ENCODE measurements around the gene ERBIN. TPM values are rescaled to one million over a fixed set of nuclear protein-coding genes. Genes with fewer than 3 reads are reported as not detected.

Gene ERBIN
- total and polyA plus RNA-seq, 10 of the 15 experiments (the other 5 are each of a cell fraction or from before 2014, with no cell fraction given): 9.5 to 91.1 (median 49.4) TPM

DNA sequence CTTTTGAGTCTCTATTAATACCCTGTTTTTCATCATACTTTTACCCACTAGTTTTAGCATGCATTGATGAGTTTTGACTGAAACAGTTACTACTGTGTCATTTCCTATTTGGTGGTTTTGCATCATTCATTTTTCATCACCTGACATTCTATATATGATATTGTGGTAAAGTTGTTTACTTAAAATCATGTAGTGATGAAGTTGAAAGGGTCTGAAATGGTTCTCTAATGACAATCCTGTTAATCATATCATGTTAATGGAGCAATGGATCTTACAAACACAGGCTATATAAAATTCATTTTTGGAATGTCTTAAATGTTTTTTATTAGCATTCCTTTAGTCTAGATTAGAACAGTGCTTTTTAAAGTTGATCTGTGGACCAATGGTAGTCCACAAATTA is 84.1 kb downstream of the ERBIN start:
- in situ Hi-C loops (cut with MboI): no loop called here
- H3K27me3 ChIP-seq (replicated peaks in 1 of 2; ENCODE audit: control insufficient read depth in 2 of 2, insufficient read depth in 2 of 2, low read length in 1 of 2): no peaks in the 10 kb centered on the region
- H3K27ac ChIP-seq (ENCODE audit: control insufficient read depth, insufficient read depth): peak overlapping the region; percentile 34; the same call in 1 of the 2 replicates
- H3K9ac ChIP-seq (ENCODE audit: control insufficient read depth, insufficient read depth, low read length): no peak overlapping the region
- H2AFZ ChIP-seq (ENCODE audit: control insufficient read depth, low read depth, low read length): no peak overlapping the region
- SMC1A ChIA-PET (ENCODE audit: uncharacterized antibody, unreplicated experiment): no interaction called here
- H3K9me3 ChIP-seq (replicated peaks; ENCODE audit: control insufficient read depth, insufficient read depth, low read length): no peaks in the 10 kb centered on the region
- BruUV-seq (replicated peaks): no TSS peak
- H3K4me3 ChIP-seq: no peak overlapping the region; the same call in 1 of the 2 replicates
- no peak overlapping the region for H3K4me2 ChIP-seq (ENCODE audit: control insufficient read depth, insufficient read depth)
- no peak for FAIRE-seq
- peaks cover 5% of the 10 kb centered on the region; the same call in 1 of the 2 replicates for H3K4me1 ChIP-seq (ENCODE audit: control insufficient read depth, insufficient read depth, low read length)
- no peaks in the 10 kb centered on the region for H4K20me1 ChIP-seq (ENCODE audit: control insufficient read depth, insufficient read depth)
- ATAC-seq: peak; percentile 79
- peaks cover 8% of the 10 kb centered on the region for H3K79me2 ChIP-seq (ENCODE audit: control insufficient read depth, insufficient read depth, low read length)
- H3K36me3 ChIP-seq (ENCODE audit: control insufficient read depth in 2 of 2, insufficient read depth in 2 of 2, low read length in 1 of 2): peaks cover 0 to 8% of the 10 kb centered on the region in 2 experiments; a peak in 1 of 4 replicates
- intact Hi-C loops (cut with micrococcal nuclease; ENCODE audit: unreplicated experiment): loop anchor here (5.0 to 10.0 kb wide), 2 partner anchors 83 to 266 kb away; partner anchors contain the start of gene ERBIN
- DNase-seq (ENCODE audit: low read depth, low spot score): peak; percentile 12
- RAD21 ChIA-PET (ENCODE audit: unreplicated experiment): no interaction called here
- POLR2A ChIA-PET: interaction anchor here (0.6 kb wide), 1 partner anchor 86 kb away, joined by 6 read pairs; no protein-coding TSS in a partner anchor
- CTCF ChIA-PET: no interaction called here
- TF ChIP-seq ATF7 (IDR thresholded peaks at IDR 0.05; ENCODE audit: low read depth): peak; percentile 19; the same call in 1 of the 2 replicates
- TF ChIP-seq CREB1 (IDR thresholded peaks at IDR 0.05; ENCODE audit: low read depth): 0 out of 2 replicates have a peak, but pooled peaks have one; percentile 33
- 0 out of 2 replicates have a peak, but pooled peaks have one; percentile 23 for TF ChIP-seq TBL1XR1 (IDR thresholded peaks at IDR 0.05; ENCODE audit: low read depth, low read length)
- 0 out of 2 replicates have a peak, but pooled peaks have one; percentile 23 for TF ChIP-seq CHD2 (IDR thresholded peaks at IDR 0.05; ENCODE audit: borderline replicate concordance, low read depth, low read length)
- peak; percentile 43; the same call in 1 of the 2 replicates for TF ChIP-seq NFIC (IDR thresholded peaks at IDR 0.05; ENCODE audit: low read depth, low read length)
- TF ChIP-seq CREM (IDR thresholded peaks at IDR 0.05; ENCODE audit: low read depth): peak; percentile 47; the same call in 1 of the 2 replicates
- TF ChIP-seq RUNX3 (IDR thresholded peaks at IDR 0.05; ENCODE audit: low read length): peak; percentile 86
- peak in 1 of 2 experiments; percentile 50; a peak in 1 of 4 replicates for TF ChIP-seq EP300 (IDR thresholded peaks at IDR 0.05; ENCODE audit: borderline replicate concordance in 1 of 2, control insufficient read depth in 1 of 2, low read depth in 2 of 2, low read length in 2 of 2)
- TF ChIP-seq, protein P1, sequence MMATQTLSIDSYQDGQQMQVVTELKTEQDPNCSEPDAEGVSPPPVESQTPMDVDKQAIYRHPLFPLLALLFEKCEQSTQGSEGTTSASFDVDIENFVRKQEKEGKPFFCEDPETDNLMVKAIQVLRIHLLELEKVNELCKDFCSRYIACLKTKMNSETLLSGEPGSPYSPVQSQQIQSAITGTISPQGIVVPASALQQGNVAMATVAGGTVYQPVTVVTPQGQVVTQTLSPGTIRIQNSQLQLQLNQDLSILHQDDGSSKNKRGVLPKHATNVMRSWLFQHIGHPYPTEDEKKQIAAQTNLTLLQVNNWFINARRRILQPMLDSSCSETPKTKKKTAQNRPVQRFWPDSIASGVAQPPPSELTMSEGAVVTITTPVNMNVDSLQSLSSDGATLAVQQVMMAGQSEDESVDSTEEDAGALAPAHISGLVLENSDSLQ (IDR thresholded peaks at IDR 0.05): peak; percentile 51
- TF ChIP-seq SMAD1 (IDR thresholded peaks at IDR 0.05; ENCODE audit: low read depth, partially characterized antibody): no peak
- TF ChIP-seq JUNB (IDR thresholded peaks at IDR 0.05): 0 out of 2 replicates have a peak, but pooled peaks have one; percentile 49
- no peak for TF ChIP-seq IRF3 (IDR thresholded peaks at IDR 0.05)
- no peak for TF ChIP-seq ETV6 (conservative IDR thresholded peaks at IDR 0.05 in 1 of 2, IDR thresholded peaks at IDR 0.05 in 1 of 2; ENCODE audit: borderline replicate concordance in 1 of 2, low read depth in 1 of 2)
- peak; percentile 40; the same call in 1 of the 2 replicates for TF ChIP-seq ZNF24 (IDR thresholded peaks at IDR 0.05)
- peak; percentile 27 for TF ChIP-seq MEF2B (IDR thresholded peaks at IDR 0.05; ENCODE audit: partially characterized antibody, poor library complexity, severe bottlenecking)
- no peak for TF ChIP-seq MYC (IDR thresholded peaks at IDR 0.05; ENCODE audit: insufficient read depth, insufficient read length, insufficient replicate concordance, low read length, severe bottlenecking)

Measured in GM12878 (cell line).